GM23338 (cell line): ENCODE data around the gene NUP98. TPM values are rescaled to one million over a fixed set of nuclear protein-coding genes. Genes with fewer than 3 reads are reported as not detected.

Experiments used
- ATAC-seq: fragments of 200-7000 bp; cut with Tn5 transposase; 3 replicates; pipeline ENCODE4 v1.9.1; 2020
- DNase-seq: peaks from one replicate; pipeline ENCODE4 v3.0.0-alpha.2; 2015; ENCODE audit warnings: low spot score
- H2AFZ ChIP-seq: fragments of 200-600 bp; sonication (generic); 2 replicates; pipeline ENCODE4 v1.8.0; 2016; ENCODE audit warnings: antibody characterized with exemption, mild to moderate bottlenecking, moderate library complexity
- H3F3A ChIP-seq: fragments of 200-600 bp; sonication (generic); replicated peaks from 2 replicates; pipeline ENCODE4 v1.8.0; 2017; ENCODE audit warnings: antibody characterized with exemption, mixed run types, low read depth
- H3K27ac ChIP-seq: fragments of 200-600 bp; sonication (generic); 2 replicates; pipeline ENCODE4 v1.6.1; 2016; ENCODE audit warnings: low read depth
- H3K27me3 ChIP-seq: fragments of 200-600 bp; sonication (generic); 2 replicates; pipeline ENCODE4 v1.8.0; 2016; ENCODE audit warnings: mild to moderate bottlenecking, mixed run types, moderate library complexity; ENCODE audit not compliant: insufficient read depth
- H3K36me3 ChIP-seq: fragments of 200-600 bp; sonication (generic); 2 replicates; pipeline ENCODE4 v1.8.0; 2016; ENCODE audit warnings: mild to moderate bottlenecking; ENCODE audit not compliant: insufficient read depth
- H3K4me1 ChIP-seq: fragments of 200-600 bp; sonication (generic); 2 replicates; pipeline ENCODE4 v1.8.0; 2016; ENCODE audit warnings: mild to moderate bottlenecking, moderate library complexity; ENCODE audit not compliant: insufficient read depth
- H3K4me2 ChIP-seq: fragments of 200-600 bp; sonication (generic); 2 replicates; pipeline ENCODE4 v1.7.1; 2017; ENCODE audit warnings: mixed run types
- H3K4me3 ChIP-seq: fragments of 200-600 bp; sonication (generic); 2 replicates; pipeline ENCODE4 v1.6.1; 2016; ENCODE audit warnings: mixed run types
- H3K79me2 ChIP-seq: fragments of 200-600 bp; sonication (generic); replicated peaks from 2 replicates; pipeline ENCODE4 v1.8.0; 2017; ENCODE audit warnings: mild to moderate bottlenecking; ENCODE audit not compliant: insufficient read depth
- H3K9me2 ChIP-seq: fragments of 200-600 bp; sonication (generic); 2 replicates; pipeline ENCODE4 v1.8.0; 2017; ENCODE audit not compliant: insufficient read depth
- H4K20me1 ChIP-seq: fragments of 200-600 bp; sonication (generic); replicated peaks from 2 replicates; pipeline ENCODE4 v1.8.0; 2017; ENCODE audit warnings: mild to moderate bottlenecking; ENCODE audit not compliant: insufficient read depth
- H3K27ac Mint-ChIP-seq: 2 replicates; pipeline ENCODE4 v1.8.0; 2020; ENCODE audit warnings: inconsistent platforms, mild to moderate bottlenecking, moderate library complexity, mixed read lengths
- H3K27me3 Mint-ChIP-seq: 3 replicates; pipeline ENCODE4 v1.8.0; 2022; ENCODE audit warnings: low read depth, mild to moderate bottlenecking, moderate library complexity, mixed read lengths, inconsistent platforms; ENCODE audit not compliant: insufficient read depth, poor library complexity
- H3K36me3 Mint-ChIP-seq: 3 replicates; pipeline ENCODE4 v1.8.0; 2021; ENCODE audit warnings: low read depth, mild to moderate bottlenecking, inconsistent platforms, moderate library complexity, mixed read lengths
- H3K4me1 Mint-ChIP-seq: 3 replicates; pipeline ENCODE4 v1.8.0; 2020; ENCODE audit warnings: mild to moderate bottlenecking, inconsistent platforms, mixed read lengths
- H3K4me3 Mint-ChIP-seq: 3 replicates; pipeline ENCODE4 v1.8.0; 2021; ENCODE audit warnings: moderate library complexity, mild to moderate bottlenecking, inconsistent platforms, mixed read lengths
- H3K9me3 Mint-ChIP-seq: 3 replicates; pipeline ENCODE4 v1.8.0; 2020; ENCODE audit warnings: moderate library complexity, mild to moderate bottlenecking, inconsistent platforms, mixed read lengths
- EZH2 ChIP-seq: fragments of 200-600 bp; sonication (generic); IDR thresholded peaks from one replicate; pipeline ENCODE4 v1.8.0; 2017; ENCODE audit warnings: antibody characterized with exemption, mild to moderate bottlenecking, low read depth; ENCODE audit not compliant: unreplicated experiment
- NANOG ChIP-seq: IDR thresholded peaks from 2 replicates; pipeline ENCODE4 v1.6.1; 2016; ENCODE audit warnings: antibody characterized with exemption, borderline replicate concordance
- polyA plus RNA-seq: library from polyadenylated mRNA; unstranded; fragments of >200 nt; fragmentation: Nextera tagmentation; extraction: Ambion mirVana; gene quantifications from 2 replicates; pipeline ENCODE4 v1.2.1, GENCODE V29; 2016
- total RNA-seq: library from RNA; depleted of rRNA; stranded (reverse); fragments of >200 nt; shearing (Covaris generic); gene quantifications from 2 replicates; pipeline ENCODE4 v1.2.3, GENCODE V29; 2014
- TF ChIP-seq, protein P1 (sequence below), 2 experiments: fragments of 200-600 bp in 1 of 2; sonication (generic) in 1 of 2; conservative IDR thresholded peaks; 2 replicates each; pipeline versions ENCODE4 v1.5.1 to v1.6.1; 2016 to 2017; ENCODE audit warnings: antibody characterized with exemption in 2 of 2, low read depth in 2 of 2, mild to moderate bottlenecking in 2 of 2, moderate library complexity in 1 of 2
- TF ChIP-seq, protein P2 (sequence below): IDR thresholded peaks from one replicate; pipeline ENCODE4 v1.6.1; 2018; ENCODE audit warnings: antibody characterized with exemption; ENCODE audit not compliant: unreplicated experiment
- TF ChIP-seq, protein P3 (sequence below): fragments of 250-450 bp; sonication (Bioruptor Pico); IDR thresholded peaks from 2 replicates; pipeline ENCODE4 v1.5.0; 2020; ENCODE audit warnings: mild to moderate bottlenecking, moderate library complexity

The NUP98 gene
- total and polyA plus RNA-seq, 2 experiments from 2014 or later, result 23.9 to 174 TPM

DNA sequence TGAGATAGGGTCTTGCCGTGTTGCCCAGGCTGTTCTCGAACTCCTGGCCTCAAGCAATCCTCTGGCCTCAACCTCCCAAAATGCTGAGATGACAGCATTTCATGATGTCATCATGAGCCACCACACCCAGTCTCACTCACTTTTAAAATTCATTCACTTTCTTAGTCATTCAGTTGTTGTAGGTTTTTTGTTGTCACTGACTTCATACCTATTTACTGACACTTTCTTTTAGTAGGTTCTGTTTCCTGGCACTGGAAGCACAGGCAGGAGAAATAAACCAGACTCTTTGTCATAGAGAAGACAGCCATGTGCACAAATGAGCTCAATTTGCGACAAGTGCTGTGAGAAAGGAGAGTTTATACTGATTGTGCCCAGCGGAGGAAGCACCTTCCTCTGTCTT is 166.0 kb downstream of the NUP98 start:
- H3K4me3 Mint-ChIP-seq, result no peak overlapping the region
- ATAC-seq, result no peak
- H3K4me1 Mint-ChIP-seq, result no peaks in the 10 kb centered on the region
- H3K36me3 Mint-ChIP-seq, result no peaks in the 10 kb centered on the region; the same call in 2 of the 3 replicates
- Histone ChIP-seq H3K79me2 (no peaks in the 10 kb centered on the region), H3K4me3 (no peak overlapping the region), H3K27me3 (no peaks in the 10 kb centered on the region), H3K9me2 (no peaks in the 10 kb centered on the region), H3K36me3 (no peaks in the 10 kb centered on the region), H3K27ac (no peak overlapping the region), H3K4me2 (no peak overlapping the region), H3F3A (no peaks in the 10 kb centered on the region), H4K20me1 (no peaks in the 10 kb centered on the region), H3K4me1 (no peaks in the 10 kb centered on the region), H2AFZ (no peak overlapping the region)
- H3K27me3 Mint-ChIP-seq, result peaks cover 9% of the 10 kb centered on the region
- no peak overlapping the region for H3K27ac Mint-ChIP-seq
- H3K9me3 Mint-ChIP-seq, result no peaks in the 10 kb centered on the region; the same call in 2 of the 3 replicates
- no peak for DNase-seq
- TF ChIP-seq, protein P1, sequence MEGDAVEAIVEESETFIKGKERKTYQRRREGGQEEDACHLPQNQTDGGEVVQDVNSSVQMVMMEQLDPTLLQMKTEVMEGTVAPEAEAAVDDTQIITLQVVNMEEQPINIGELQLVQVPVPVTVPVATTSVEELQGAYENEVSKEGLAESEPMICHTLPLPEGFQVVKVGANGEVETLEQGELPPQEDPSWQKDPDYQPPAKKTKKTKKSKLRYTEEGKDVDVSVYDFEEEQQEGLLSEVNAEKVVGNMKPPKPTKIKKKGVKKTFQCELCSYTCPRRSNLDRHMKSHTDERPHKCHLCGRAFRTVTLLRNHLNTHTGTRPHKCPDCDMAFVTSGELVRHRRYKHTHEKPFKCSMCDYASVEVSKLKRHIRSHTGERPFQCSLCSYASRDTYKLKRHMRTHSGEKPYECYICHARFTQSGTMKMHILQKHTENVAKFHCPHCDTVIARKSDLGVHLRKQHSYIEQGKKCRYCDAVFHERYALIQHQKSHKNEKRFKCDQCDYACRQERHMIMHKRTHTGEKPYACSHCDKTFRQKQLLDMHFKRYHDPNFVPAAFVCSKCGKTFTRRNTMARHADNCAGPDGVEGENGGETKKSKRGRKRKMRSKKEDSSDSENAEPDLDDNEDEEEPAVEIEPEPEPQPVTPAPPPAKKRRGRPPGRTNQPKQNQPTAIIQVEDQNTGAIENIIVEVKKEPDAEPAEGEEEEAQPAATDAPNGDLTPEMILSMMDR (conservative IDR thresholded peaks at IDR 0.05; ENCODE audit: low read depth in 2 of 2), result no peak
- TF ChIP-seq NANOG (no peak), EZH2 (no peak)
- TF ChIP-seq, protein P2, sequence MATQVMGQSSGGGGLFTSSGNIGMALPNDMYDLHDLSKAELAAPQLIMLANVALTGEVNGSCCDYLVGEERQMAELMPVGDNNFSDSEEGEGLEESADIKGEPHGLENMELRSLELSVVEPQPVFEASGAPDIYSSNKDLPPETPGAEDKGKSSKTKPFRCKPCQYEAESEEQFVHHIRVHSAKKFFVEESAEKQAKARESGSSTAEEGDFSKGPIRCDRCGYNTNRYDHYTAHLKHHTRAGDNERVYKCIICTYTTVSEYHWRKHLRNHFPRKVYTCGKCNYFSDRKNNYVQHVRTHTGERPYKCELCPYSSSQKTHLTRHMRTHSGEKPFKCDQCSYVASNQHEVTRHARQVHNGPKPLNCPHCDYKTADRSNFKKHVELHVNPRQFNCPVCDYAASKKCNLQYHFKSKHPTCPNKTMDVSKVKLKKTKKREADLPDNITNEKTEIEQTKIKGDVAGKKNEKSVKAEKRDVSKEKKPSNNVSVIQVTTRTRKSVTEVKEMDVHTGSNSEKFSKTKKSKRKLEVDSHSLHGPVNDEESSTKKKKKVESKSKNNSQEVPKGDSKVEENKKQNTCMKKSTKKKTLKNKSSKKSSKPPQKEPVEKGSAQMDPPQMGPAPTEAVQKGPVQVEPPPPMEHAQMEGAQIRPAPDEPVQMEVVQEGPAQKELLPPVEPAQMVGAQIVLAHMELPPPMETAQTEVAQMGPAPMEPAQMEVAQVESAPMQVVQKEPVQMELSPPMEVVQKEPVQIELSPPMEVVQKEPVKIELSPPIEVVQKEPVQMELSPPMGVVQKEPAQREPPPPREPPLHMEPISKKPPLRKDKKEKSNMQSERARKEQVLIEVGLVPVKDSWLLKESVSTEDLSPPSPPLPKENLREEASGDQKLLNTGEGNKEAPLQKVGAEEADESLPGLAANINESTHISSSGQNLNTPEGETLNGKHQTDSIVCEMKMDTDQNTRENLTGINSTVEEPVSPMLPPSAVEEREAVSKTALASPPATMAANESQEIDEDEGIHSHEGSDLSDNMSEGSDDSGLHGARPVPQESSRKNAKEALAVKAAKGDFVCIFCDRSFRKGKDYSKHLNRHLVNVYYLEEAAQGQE, result no peak
- TF ChIP-seq, protein P3, sequence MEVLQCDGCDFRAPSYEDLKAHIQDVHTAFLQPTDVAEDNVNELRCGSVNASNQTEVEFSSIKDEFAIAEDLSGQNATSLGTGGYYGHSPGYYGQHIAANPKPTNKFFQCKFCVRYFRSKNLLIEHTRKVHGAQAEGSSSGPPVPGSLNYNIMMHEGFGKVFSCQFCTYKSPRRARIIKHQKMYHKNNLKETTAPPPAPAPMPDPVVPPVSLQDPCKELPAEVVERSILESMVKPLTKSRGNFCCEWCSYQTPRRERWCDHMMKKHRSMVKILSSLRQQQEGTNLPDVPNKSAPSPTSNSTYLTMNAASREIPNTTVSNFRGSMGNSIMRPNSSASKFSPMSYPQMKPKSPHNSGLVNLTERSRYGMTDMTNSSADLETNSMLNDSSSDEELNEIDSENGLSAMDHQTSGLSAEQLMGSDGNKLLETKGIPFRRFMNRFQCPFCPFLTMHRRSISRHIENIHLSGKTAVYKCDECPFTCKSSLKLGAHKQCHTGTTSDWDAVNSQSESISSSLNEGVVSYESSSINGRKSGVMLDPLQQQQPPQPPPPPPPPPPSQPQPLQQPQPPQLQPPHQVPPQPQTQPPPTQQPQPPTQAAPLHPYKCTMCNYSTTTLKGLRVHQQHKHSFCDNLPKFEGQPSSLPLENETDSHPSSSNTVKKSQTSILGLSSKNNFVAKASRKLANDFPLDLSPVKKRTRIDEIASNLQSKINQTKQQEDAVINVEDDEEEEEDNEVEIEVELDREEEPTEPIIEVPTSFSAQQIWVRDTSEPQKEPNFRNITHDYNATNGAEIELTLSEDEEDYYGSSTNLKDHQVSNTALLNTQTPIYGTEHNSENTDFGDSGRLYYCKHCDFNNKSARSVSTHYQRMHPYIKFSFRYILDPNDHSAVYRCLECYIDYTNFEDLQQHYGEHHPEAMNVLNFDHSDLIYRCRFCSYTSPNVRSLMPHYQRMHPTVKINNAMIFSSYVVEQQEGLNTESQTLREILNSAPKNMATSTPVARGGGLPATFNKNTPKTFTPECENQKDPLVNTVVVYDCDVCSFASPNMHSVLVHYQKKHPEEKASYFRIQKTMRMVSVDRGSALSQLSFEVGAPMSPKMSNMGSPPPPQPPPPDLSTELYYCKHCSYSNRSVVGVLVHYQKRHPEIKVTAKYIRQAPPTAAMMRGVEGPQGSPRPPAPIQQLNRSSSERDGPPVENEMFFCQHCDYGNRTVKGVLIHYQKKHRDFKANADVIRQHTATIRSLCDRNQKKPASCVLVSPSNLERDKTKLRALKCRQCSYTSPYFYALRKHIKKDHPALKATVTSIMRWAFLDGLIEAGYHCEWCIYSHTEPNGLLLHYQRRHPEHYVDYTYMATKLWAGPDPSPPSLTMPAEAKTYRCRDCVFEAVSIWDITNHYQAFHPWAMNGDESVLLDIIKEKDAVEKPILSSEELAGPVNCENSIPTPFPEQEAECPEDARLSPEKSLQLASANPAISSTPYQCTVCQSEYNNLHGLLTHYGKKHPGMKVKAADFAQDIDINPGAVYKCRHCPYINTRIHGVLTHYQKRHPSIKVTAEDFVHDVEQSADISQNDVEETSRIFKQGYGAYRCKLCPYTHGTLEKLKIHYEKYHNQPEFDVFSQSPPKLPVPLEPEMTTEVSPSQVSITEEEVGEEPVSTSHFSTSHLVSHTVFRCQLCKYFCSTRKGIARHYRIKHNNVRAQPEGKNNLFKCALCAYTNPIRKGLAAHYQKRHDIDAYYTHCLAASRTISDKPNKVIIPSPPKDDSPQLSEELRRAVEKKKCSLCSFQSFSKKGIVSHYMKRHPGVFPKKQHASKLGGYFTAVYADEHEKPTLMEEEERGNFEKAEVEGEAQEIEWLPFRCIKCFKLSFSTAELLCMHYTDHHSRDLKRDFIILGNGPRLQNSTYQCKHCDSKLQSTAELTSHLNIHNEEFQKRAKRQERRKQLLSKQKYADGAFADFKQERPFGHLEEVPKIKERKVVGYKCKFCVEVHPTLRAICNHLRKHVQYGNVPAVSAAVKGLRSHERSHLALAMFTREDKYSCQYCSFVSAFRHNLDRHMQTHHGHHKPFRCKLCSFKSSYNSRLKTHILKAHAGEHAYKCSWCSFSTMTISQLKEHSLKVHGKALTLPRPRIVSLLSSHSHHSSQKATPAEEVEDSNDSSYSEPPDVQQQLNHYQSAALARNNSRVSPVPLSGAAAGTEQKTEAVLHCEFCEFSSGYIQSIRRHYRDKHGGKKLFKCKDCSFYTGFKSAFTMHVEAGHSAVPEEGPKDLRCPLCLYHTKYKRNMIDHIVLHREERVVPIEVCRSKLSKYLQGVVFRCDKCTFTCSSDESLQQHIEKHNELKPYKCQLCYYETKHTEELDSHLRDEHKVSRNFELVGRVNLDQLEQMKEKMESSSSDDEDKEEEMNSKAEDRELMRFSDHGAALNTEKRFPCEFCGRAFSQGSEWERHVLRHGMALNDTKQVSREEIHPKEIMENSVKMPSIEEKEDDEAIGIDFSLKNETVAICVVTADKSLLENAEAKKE (CRISPR knock-in tag), result no peak
